HG02759 (cell line): Measurements from ENCODE around the gene QRICH1.

Experiments used
- ATAC-seq: cut with Tn5 transposase; IDR thresholded peaks from one replicate; pipeline ENCODE4 v1.9.1; 2021; ENCODE audit warnings: mild to moderate bottlenecking, moderate library complexity; ENCODE audit not compliant: unreplicated experiment

The QRICH1 gene

DNA sequence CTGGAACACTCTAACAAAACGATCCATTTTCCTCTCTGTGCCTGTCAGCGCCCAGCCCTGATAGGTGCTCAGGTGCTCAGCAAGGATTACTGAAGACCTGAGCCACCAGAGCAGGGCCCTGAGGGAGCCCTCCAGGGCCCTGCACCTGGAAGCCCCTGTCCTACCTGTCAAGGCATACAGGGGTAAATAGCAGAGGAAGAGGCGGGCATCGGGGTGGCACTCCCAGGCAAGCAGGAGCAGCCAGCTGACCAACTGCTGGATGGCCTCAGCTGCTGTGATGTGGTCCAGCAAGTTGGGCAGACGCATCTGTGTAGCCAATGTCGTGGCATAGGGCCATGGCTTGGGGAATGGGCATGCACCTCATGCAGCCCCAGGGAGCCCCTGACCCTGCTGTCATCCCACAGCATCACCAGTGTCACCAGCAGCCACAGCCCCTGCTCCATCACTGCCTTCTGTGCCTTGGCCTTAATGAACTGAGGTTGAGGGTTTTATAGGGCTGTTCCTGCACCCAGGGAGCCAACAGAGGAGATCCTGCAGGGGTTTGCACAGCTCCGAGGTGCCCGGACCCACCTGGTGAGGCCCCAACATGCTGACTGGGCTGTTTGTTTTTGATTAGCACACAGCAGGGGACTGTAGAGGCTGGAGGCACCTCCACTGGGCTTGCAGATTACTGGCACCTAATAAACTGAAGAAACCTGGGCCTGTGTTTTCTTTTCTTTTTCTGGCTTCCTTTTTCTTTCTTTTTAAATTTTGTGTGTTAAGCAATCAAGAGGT is 94.6 kb downstream of the QRICH1 start:
- no peak for ATAC-seq

DNA sequence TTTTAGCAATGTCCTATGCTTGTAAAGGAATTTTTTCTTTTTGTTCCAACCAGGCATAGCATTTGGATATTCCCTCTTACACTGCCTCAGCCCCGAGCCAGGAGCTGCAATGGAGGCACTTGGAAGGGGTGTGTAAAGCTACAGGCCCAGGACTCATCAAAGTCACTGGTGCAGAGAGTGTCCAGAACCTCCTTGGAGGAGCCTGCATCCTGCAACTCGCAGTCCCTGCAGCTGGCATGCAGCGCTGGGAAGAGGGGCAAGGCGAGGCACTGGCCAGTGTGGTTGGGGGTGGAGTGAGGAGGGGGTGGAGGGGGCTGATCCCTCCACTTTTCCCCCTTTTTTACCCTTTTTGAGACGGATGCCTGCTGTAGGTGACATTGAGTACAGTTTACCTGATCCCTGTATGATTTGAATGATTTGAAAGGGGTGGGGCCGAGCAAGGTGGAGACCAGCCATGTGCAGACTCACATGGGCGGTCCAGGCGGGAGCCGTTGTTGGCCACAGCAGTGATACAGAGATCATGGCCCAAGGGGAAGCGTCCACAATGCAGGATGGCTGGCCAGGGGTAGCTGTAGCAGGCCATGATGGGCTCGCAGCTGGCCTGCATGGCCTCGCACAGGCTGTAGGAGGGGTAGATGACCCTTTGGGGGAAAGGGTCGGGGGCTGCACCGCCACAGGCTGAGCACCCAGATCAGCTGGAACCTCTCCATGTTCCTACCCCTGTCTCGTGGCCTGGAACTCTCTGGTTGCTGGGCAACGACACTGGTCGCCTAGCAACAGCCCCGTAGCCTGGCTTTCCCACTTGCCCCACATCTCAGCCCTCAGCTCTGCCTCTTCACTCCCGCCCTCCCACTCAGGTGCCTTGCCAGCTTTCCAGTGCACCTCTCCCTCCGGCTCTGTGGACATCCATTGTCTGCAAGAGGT is 95.9 kb downstream of the QRICH1 start:
- ATAC-seq: no peak

GRCh38 chr3:48997102-48997635 is 96.7 kb downstream of the QRICH1 start:
- no peak for ATAC-seq

DNA sequence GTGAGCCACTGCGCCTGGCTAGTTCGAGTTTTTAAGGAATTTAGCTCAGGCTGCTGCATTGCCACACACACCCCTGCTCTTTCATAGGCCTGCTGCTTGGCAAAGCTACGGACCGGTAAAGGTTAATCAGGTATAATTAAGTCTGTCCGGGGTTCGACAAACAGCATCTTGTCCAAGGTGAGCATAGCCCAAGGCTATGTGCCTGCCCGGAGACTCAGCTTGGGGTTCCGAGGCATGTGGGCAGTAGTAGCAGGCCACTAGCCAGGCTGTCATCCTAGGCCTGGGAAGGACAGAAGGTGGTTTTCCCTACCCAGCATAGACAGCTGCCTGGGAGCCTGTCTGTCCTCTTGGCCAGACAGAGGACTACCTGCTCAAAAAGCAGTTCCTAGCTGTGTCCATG is 97.2 kb downstream of the QRICH1 start:
- ATAC-seq: no peak

- no peak for ATAC-seq
These were observed 100.0 kb downstream of the QRICH1 start for GRCh38 chr3:48993834-48994233.

GRCh38 chr3:48991851-48992545 is 101.9 kb downstream of the QRICH1 start:
- no peak for ATAC-seq

GRCh38 chr3:48990636-48991469 is 103.0 kb downstream of the QRICH1 start:
- peak; percentile 10 for ATAC-seq

DNA sequence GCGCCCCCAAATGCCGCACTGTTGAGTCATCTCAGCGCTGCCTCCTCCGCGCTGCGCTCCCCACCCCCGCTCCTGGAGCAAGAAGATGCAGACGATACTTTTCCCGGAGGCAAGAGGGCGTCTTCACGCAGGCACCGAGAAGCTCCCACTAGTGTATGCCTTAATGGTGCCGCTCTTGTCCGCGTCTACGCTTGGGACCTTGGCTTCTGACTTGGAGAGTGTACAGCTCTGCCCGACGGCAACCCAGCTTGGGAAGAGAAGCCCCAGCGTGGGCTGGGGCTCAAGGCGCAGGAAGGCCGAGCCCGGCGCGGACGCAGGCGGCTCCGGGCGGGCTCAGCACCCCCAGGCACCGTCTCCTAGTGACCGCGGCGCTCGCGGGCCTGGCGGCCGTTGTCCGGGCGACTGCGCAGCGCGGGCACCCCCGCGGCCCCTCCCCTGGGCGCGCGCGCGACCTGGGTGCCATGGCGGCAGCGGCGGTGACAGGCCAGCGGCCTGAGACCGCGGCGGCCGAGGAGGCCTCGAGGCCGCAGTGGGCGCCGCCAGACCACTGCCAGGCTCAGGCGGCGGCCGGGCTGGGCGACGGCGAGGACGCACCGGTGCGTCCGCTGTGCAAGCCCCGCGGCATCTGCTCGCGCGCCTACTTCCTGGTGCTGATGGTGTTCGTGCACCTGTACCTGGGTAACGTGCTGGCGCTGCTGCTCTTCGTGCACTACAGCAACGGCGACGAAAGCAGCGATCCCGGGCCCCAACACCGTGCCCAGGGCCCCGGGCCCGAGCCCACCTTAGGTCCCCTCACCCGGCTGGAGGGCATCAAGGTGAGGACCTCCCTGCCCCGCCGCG is 103.9 kb downstream of the QRICH1 start, which contains the start of gene P4HTM:
TSS of gene P4HTM (plus strand) at position 446 of the 840 bp plus-strand sequence. CDS start at position 462, 16 bp downstream.
- ATAC-seq: peak; percentile 62

DNA sequence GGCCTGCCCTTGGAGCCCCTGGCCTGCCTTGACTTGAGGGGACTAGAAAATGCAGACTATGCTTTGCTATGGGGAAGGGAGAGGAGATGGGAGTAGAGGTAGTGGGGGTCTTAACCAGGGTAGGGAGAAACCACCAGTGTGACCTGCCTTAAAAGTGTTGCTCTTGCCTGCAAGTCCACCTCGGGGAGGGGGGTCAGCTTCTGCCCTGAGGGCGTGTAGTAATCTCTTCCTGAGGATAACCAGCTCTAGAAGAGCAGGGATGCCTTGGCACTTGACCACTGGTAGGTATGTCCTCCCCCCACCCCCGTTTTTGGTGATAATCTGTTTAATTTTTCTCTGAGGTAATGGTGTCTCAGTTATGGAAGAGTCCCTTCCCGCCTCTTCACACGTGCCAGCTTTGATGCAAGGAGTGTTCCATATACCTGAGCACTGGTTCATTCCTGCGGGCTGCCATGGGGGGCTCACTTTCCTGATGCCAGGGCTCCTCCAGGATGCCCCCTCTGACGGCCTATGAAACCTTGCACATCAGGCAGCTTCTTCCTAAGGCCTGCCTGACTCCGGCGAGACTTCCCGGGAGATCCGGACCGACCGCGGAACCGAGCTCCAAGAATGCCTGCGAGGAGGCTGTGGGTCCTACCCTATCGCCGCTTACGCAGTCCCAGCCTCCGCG is 104.6 kb downstream of the QRICH1 start:
- ATAC-seq: peak; percentile 8

- ATAC-seq: no peak
These were observed 108.0 kb downstream of the QRICH1 start for GRCh38 chr3:48985831-48986376.

DNA sequence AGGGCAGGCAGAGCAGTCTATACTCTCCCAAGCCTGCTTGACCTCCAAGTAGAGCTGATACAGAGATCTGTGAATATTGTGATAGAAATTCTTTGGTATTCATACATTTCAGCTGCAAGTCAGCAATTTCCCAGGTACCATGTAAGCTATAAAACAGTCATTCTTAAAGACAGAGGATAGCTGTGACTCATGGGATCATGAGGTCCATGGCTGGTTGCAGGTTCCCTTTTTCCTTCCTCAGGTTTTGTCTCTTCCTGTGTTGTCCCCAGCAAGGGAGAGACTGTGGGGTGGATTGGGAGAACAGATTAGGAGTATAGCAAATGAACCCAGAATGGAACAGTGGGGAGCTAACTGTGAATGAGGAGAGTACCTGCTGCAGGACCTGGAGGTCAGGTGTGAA is 109.2 kb downstream of the QRICH1 start:
- ATAC-seq: no peak

DNA sequence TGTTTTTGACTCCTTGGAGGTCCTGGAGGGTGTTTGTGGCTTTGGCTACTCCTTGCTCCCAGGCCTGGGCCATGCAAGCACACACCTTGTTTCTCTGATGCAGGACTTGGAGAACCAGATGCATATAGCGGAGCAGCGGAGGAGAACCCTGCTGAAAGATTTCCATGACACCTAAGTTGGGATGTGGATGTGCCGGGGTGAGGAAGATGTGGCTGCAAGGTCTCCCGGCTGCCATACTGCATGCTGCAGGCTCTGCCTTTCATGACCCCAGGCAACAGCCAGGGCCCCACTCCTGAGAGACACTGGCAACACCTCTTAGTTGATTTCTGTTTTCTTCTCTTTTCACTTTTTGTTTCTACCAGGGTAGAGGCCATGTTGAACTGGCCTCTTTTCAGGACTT is 110.8 kb downstream of the QRICH1 start:
- no peak for ATAC-seq

GRCh38 chr3:48982686-48983085 is 111.2 kb downstream of the QRICH1 start:
- no peak for ATAC-seq

DNA sequence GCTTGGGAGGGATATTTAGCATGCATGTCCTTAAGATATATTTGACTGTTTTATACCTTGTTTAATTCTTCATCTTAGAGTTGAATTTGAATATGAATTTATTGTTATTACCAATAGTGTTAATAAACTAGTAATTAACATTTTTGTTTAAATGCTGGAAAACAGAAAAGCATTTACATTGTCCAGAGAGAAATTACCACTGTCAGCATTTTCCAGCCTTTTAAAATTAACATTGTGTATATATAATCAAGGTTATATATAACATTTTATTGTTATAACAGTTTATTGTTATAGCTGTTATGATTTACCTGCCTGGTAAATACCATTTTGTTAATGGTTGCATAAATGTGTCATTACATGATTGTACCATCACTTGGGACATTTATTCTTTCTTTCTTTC is 111.9 kb downstream of the QRICH1 start:
- ATAC-seq: no peak

DNA sequence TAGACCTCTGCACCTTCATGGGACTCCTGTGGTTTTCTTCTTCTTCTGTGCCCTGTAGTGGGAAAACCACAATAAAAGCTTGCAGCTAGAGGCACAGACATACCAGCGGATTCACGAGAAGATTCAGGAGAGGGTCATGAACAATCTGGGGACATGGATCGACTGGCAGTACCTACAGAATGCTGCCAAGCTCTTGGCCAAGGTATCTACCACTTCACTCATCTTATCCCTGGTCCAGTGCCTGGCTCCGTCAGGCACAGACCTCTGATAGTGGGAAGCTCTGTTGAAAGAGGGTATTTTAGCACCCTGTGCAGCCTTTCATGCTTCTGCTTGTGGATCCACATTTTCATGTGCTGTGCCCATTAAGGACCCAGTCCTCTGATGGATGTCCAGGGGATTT is 113.6 kb downstream of the QRICH1 start:
- no peak for ATAC-seq
